Neural cell (in vitro differentiated cells): Measurements from ENCODE around the gene LCP1.

Source experiments
- EP300 ChIP-seq: fragments of 450-650 bp; conservative IDR thresholded peaks from 2 replicates; pipeline ENCODE4 v1.6.1; 2014; ENCODE audit warnings: antibody characterized with exemption, mild to moderate bottlenecking, moderate library complexity; ENCODE audit not compliant: poor library complexity, severe bottlenecking
- EZH2 ChIP-seq: fragments of 200-600, 300-800 bp; shearing (Covaris generic), sonication (generic); IDR thresholded peaks from 2 replicates; pipeline ENCODE4 v1.6.1; 2014; ENCODE audit warnings: antibody characterized with exemption, low read length, borderline replicate concordance, mild to moderate bottlenecking; ENCODE audit not compliant: insufficient read depth, poor library complexity, severe bottlenecking
- POLR2AphosphoS5 ChIP-seq: IDR thresholded peaks from 2 replicates; pipeline ENCODE4 v1.6.1; 2012
- RAD21 ChIP-seq: fragments of 450-650 bp; conservative IDR thresholded peaks from 2 replicates; pipeline ENCODE4 v1.6.1; 2014; ENCODE audit warnings: antibody characterized with exemption, mild to moderate bottlenecking, moderate library complexity
- SMC3 ChIP-seq: fragments of 450-650 bp; conservative IDR thresholded peaks from 2 replicates; pipeline ENCODE4 v1.6.1; 2014; ENCODE audit warnings: antibody characterized with exemption, mild to moderate bottlenecking, moderate library complexity; ENCODE audit not compliant: poor library complexity
- TF ChIP-seq, protein P1 (sequence below): fragments of 450-650 bp; IDR thresholded peaks from 2 replicates; pipeline ENCODE4 v1.5.1; 2014; ENCODE audit warnings: antibody characterized with exemption, mild to moderate bottlenecking, moderate library complexity; ENCODE audit not compliant: poor library complexity, severe bottlenecking
- TF ChIP-seq, protein P2 (sequence below): IDR thresholded peaks from 2 replicates; pipeline ENCODE4 v1.6.1; 2012; ENCODE audit warnings: borderline replicate concordance

DNA sequence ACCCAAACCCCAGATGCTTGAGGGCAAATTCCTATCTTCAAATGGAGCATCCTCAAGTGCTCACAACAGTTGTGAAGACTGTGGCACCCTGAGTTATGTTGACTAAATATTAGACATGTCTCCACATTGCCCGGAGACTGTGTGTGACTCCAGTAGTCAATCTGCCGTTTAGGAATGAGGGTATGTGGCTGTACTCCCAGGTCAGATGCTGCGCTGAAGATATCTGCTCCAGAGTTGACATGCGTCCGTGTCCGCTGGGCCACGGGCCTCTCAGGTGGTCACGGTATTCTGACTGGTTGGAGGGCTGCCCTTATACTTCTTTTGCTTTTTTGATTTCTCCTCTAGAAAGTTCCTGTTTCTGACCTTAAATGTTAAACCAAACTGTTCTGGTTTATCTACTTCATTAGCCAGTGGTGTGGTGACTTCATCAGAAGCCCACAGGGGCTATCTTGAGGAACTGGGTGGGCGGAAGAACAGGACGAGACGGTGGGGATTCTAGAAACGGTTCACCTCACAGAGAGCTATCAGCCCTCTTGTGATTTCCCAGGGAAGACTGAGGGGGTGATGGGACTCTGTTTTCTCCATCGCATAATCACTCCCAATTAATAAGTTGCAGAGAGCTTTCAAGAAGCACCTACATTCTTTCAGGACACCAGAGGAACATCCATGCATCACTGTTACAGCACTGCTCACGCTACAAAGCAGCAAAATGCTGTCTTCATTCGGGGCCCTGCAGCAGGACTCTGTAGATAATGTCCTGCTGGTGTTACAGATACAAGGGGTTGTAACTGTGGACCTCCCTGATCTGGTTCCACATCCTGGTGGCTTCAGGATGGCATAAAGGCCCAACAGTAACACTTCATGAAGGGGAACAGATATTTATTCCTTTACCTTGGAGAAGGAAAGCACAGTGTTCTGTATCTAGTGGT is 1.3 kb upstream of the LCP1 start:
- TF ChIP-seq SMC3: no peak
- TF ChIP-seq, protein P1, sequence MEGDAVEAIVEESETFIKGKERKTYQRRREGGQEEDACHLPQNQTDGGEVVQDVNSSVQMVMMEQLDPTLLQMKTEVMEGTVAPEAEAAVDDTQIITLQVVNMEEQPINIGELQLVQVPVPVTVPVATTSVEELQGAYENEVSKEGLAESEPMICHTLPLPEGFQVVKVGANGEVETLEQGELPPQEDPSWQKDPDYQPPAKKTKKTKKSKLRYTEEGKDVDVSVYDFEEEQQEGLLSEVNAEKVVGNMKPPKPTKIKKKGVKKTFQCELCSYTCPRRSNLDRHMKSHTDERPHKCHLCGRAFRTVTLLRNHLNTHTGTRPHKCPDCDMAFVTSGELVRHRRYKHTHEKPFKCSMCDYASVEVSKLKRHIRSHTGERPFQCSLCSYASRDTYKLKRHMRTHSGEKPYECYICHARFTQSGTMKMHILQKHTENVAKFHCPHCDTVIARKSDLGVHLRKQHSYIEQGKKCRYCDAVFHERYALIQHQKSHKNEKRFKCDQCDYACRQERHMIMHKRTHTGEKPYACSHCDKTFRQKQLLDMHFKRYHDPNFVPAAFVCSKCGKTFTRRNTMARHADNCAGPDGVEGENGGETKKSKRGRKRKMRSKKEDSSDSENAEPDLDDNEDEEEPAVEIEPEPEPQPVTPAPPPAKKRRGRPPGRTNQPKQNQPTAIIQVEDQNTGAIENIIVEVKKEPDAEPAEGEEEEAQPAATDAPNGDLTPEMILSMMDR: no peak
- no peak for TF ChIP-seq EP300
- no peak for TF ChIP-seq POLR2AphosphoS5
- TF ChIP-seq RAD21: no peak
- no peak for TF ChIP-seq EZH2
- TF ChIP-seq, protein P2, sequence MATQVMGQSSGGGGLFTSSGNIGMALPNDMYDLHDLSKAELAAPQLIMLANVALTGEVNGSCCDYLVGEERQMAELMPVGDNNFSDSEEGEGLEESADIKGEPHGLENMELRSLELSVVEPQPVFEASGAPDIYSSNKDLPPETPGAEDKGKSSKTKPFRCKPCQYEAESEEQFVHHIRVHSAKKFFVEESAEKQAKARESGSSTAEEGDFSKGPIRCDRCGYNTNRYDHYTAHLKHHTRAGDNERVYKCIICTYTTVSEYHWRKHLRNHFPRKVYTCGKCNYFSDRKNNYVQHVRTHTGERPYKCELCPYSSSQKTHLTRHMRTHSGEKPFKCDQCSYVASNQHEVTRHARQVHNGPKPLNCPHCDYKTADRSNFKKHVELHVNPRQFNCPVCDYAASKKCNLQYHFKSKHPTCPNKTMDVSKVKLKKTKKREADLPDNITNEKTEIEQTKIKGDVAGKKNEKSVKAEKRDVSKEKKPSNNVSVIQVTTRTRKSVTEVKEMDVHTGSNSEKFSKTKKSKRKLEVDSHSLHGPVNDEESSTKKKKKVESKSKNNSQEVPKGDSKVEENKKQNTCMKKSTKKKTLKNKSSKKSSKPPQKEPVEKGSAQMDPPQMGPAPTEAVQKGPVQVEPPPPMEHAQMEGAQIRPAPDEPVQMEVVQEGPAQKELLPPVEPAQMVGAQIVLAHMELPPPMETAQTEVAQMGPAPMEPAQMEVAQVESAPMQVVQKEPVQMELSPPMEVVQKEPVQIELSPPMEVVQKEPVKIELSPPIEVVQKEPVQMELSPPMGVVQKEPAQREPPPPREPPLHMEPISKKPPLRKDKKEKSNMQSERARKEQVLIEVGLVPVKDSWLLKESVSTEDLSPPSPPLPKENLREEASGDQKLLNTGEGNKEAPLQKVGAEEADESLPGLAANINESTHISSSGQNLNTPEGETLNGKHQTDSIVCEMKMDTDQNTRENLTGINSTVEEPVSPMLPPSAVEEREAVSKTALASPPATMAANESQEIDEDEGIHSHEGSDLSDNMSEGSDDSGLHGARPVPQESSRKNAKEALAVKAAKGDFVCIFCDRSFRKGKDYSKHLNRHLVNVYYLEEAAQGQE: no peak
